ENCODE results near the gene OAS1.

The OAS1 gene

DNA sequence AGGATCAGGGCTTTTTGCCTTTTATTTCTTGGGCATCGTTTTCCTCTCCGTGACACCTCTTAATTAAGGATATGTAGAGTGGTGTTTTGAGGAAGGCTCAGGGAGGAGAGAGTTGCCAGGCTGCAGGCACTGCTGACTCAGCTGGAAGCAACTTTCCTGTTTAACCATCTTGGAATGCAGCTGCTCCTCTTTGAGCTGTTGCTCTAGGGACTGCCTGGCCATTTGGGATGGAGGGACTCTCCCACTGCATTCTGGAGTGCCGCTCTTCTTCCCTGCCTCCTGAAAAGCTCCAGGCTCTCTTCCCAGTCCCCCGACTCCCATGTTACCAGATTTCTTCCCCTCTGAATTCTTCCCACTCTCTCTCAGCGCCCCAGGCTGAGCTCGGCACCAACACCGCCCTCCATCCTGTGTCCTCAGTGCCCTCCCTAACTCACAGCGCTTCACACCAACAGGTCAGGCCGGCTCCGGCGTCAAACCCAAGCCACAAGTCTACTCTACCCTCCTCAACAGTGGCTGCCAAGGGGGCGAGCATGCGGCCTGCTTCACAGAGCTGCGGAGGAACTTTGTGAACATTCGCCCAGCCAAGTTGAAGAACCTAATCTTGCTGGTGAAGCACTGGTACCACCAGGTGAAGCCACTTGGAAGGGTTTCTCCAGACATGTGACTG, 37.4 kb downstream of the OAS1 start:
- peaks cover 61% of the 10 kb centered on the region for H3K27me3 ChIP-seq (ENCODE audit: insufficient read depth, low read depth, severe bottlenecking)
- no peaks in the 10 kb centered on the region for H3K36me3 ChIP-seq
- no peak overlapping the region for H3K4me3 ChIP-seq (ENCODE audit: low read depth, low read length)
- TF ChIP-seq, protein P1, sequence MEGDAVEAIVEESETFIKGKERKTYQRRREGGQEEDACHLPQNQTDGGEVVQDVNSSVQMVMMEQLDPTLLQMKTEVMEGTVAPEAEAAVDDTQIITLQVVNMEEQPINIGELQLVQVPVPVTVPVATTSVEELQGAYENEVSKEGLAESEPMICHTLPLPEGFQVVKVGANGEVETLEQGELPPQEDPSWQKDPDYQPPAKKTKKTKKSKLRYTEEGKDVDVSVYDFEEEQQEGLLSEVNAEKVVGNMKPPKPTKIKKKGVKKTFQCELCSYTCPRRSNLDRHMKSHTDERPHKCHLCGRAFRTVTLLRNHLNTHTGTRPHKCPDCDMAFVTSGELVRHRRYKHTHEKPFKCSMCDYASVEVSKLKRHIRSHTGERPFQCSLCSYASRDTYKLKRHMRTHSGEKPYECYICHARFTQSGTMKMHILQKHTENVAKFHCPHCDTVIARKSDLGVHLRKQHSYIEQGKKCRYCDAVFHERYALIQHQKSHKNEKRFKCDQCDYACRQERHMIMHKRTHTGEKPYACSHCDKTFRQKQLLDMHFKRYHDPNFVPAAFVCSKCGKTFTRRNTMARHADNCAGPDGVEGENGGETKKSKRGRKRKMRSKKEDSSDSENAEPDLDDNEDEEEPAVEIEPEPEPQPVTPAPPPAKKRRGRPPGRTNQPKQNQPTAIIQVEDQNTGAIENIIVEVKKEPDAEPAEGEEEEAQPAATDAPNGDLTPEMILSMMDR (IDR thresholded peaks at IDR 0.05; ENCODE audit: low read depth, low read length) = no peak
- H3K9me3 ChIP-seq (ENCODE audit: severe bottlenecking) = no peaks in the 10 kb centered on the region
- no peak overlapping the region for H3K27ac ChIP-seq
- DNase-seq = no peak

DNA sequence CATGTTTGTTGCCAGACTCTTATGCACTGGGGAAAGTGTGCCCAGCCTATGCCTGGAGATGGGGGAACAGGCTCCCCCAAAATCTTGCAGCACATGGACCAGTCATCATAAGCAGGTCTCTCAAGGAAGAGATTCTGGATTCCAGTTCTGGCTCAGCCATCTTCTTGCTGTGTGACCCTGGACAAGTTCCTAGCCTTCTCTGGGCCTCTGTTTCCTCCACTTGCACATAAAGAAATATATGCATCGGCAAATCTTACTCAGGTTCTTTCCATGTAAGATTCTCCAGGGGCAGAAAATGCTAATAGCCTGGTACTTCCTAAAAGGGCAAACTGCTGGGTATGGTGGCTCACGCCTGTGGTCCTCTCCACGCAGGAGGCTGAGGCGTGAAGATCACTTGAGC, 38.8 kb downstream of the OAS1 start:
- Histone ChIP-seq H3K27ac (no peak overlapping the region), H3K4me3 (ENCODE audit: low read depth, low read length) (no peak overlapping the region), H3K27me3 (ENCODE audit: insufficient read depth, low read depth, severe bottlenecking) (peaks cover 59% of the 10 kb centered on the region), H3K36me3 (no peaks in the 10 kb centered on the region), H3K9me3 (ENCODE audit: severe bottlenecking) (no peaks in the 10 kb centered on the region)
- no peak for DNase-seq
- TF ChIP-seq, protein P1 (IDR thresholded peaks at IDR 0.05; ENCODE audit: low read depth, low read length) = no peak

DNA sequence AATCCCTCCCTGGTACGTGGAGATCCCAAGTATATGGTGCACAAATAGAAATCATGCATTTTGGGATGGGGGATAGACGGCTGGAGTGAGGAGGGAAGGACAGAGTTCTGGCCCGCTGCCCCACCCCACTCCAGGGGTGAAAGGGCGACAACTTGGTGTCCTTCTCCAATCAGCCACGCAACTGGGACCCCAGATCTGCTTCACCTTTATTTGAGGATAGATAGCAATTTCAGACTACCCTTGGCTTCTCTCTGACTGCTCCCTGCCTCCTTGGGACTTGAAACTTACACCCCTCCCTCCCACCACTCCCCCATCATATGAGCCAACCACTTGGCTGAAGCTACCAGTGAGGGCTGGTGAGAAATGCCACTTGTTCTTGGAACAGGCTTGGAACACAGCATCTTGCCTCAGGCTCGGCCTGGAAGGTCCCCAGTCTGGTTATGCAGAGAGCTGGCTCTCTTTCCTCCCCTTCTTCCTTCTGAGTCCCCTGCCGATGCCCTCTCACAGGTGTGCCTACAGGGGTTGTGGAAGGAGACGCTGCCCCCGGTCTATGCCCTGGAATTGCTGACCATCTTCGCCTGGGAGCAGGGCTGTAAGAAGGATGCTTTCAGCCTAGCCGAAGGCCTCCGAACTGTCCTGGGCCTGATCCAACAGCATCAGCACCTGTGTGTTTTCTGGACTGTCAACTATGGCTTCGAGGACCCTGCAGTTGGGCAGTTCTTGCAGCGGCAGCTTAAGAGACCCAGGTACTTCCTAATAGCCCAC, 39.7 kb downstream of the OAS1 start:
- no peak for DNase-seq
- Histone ChIP-seq H3K27ac (no peak overlapping the region), H3K4me3 (ENCODE audit: low read depth, low read length) (no peak overlapping the region), H3K27me3 (ENCODE audit: insufficient read depth, low read depth, severe bottlenecking) (peaks cover 63% of the 10 kb centered on the region), H3K36me3 (no peaks in the 10 kb centered on the region), H3K9me3 (ENCODE audit: severe bottlenecking) (no peaks in the 10 kb centered on the region)
- TF ChIP-seq, protein P1 (IDR thresholded peaks at IDR 0.05; ENCODE audit: low read depth, low read length) = no peak

DNA sequence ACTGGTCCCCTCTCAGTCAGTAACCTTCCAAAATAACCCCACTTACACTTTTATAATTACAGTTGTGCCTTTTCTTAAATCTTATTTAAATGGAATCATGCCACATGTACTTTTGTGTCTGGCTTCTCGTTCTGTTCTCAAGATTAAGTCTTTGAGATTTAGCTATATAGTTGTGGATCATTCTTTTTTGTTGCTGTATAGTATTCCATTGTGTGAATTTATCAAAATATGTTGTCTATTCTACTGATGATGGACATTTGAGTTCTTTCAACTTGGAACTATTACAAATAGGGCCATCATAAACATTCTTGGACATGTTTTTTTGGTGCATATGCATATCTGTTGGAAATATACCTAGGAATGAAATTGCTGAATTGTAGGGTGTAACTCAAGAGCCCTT, 40.6 kb downstream of the OAS1 start:
- no peaks in the 10 kb centered on the region for H3K36me3 ChIP-seq
- H3K4me3 ChIP-seq (ENCODE audit: low read depth, low read length) = no peak overlapping the region
- DNase-seq = no peak
- no peaks in the 10 kb centered on the region for H3K9me3 ChIP-seq (ENCODE audit: severe bottlenecking)
- TF ChIP-seq, protein P1 (IDR thresholded peaks at IDR 0.05; ENCODE audit: low read depth, low read length) = no peak
- H3K27ac ChIP-seq = no peak overlapping the region
- H3K27me3 ChIP-seq (ENCODE audit: insufficient read depth, low read depth, severe bottlenecking) = peaks cover 54% of the 10 kb centered on the region

DNA sequence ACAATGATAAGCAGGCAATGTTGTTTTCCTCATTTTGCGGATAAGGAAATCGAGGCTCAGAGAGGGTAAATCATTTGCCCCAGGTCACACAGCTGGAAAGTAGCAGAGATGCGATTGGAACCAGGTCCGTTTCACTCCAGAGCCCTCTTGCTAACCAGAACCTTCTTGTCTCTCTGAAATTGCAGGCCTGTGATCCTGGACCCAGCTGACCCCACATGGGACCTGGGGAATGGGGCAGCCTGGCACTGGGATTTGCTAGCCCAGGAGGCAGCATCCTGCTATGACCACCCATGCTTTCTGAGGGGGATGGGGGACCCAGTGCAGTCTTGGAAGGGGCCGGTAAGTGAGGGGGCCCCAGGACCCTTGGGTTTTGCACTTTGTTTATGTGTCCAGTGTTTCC, 41.0 kb downstream of the OAS1 start:
- H3K9me3 ChIP-seq (ENCODE audit: severe bottlenecking) = no peaks in the 10 kb centered on the region
- no peak overlapping the region for H3K4me3 ChIP-seq (ENCODE audit: low read depth, low read length)
- TF ChIP-seq, protein P1 (IDR thresholded peaks at IDR 0.05; ENCODE audit: low read depth, low read length) = no peak
- DNase-seq = no peak
- peaks cover 52% of the 10 kb centered on the region for H3K27me3 ChIP-seq (ENCODE audit: insufficient read depth, low read depth, severe bottlenecking)
- H3K27ac ChIP-seq = no peak overlapping the region
- no peaks in the 10 kb centered on the region for H3K36me3 ChIP-seq

Measured in WERI-Rb-1 (cell line).